HUES6 (cell line): ENCODE results near the gene MEOX2.
A peak's percentile ranks its signal among the peaks of the same experiment; 100 is the strongest.

ENCODE experiments used
- H3K27ac ChIP-seq: 2 replicates; pipeline ENCODE4 v1.7.0; 2013; ENCODE audit warnings: low read depth, mild to moderate bottlenecking, low read length, inconsistent platforms
- H3K27me3 ChIP-seq: 2 replicates; pipeline ENCODE4 v1.6.1; 2013; ENCODE audit warnings: low read length; ENCODE audit not compliant: control insufficient read depth, insufficient read depth
- H3K36me3 ChIP-seq: 2 replicates; pipeline ENCODE4 v1.6.1; 2013; ENCODE audit warnings: low read length; ENCODE audit not compliant: control insufficient read depth, insufficient read depth
- H3K4me1 ChIP-seq: 2 replicates; pipeline ENCODE4 v1.6.1; 2013; ENCODE audit warnings: low read length; ENCODE audit not compliant: control insufficient read depth, insufficient read depth
- H3K4me3 ChIP-seq: 2 replicates; pipeline ENCODE4 v1.5.1; 2013; ENCODE audit warnings: low read depth, low read length
- H3K9ac ChIP-seq: one replicate; pipeline ENCODE4 v1.6.1; 2013; ENCODE audit warnings: mild to moderate bottlenecking, low read length
- H3K9me3 ChIP-seq: 2 replicates; pipeline ENCODE4 v1.6.1; 2013; ENCODE audit warnings: low read depth, low read length; ENCODE audit not compliant: control insufficient read depth, insufficient read depth

Gene MEOX2

GRCh38 chr7:15686295-15686956 is at the start of gene MEOX2:
MEOX2 (minus strand) TSS chr7:15686683; CDS start chr7:15686402, 281 bp downstream.
- Histone ChIP-seq H3K36me3 (no peaks in the 10 kb centered on the region), H3K9ac (peak within 1 kb of the TSS; percentile 26), H3K27ac (no peak within 1 kb of the TSS), H3K4me1 (peaks cover 36% of the 10 kb centered on the region), H3K27me3 (peaks cover 77% of the 10 kb centered on the region), H3K4me3 (peak within 1 kb of the TSS; percentile 67), H3K9me3 (no peaks in the 10 kb centered on the region)

GRCh38 chr7:15729746-15730145 is 43.3 kb upstream of the MEOX2 start:
- peaks cover 9% of the 10 kb centered on the region; the same call in 1 of the 2 replicates for H3K4me1 ChIP-seq
- H3K4me3 ChIP-seq, result no peak overlapping the region
- H3K9me3 ChIP-seq, result no peaks in the 10 kb centered on the region
- no peak overlapping the region for H3K27ac ChIP-seq
- H3K27me3 ChIP-seq, result no peaks in the 10 kb centered on the region
- no peaks in the 10 kb centered on the region for H3K36me3 ChIP-seq
- H3K9ac ChIP-seq, result no peak overlapping the region

GRCh38 chr7:15725051-15725450 is 38.6 kb upstream of the MEOX2 start:
- no peak overlapping the region for H3K9ac ChIP-seq
- H3K9me3 ChIP-seq, result no peaks in the 10 kb centered on the region
- H3K27me3 ChIP-seq, result no peaks in the 10 kb centered on the region
- H3K36me3 ChIP-seq, result no peaks in the 10 kb centered on the region
- H3K4me1 ChIP-seq, result peaks cover 14% of the 10 kb centered on the region; the same call in 1 of the 2 replicates
- no peak overlapping the region for H3K27ac ChIP-seq
- H3K4me3 ChIP-seq, result no peak overlapping the region

- Histone ChIP-seq H3K36me3 (no peaks in the 10 kb centered on the region), H3K4me1 (peaks cover 14% of the 10 kb centered on the region; the same call in 1 of the 2 replicates), H3K4me3 (no peak overlapping the region), H3K27ac (no peak overlapping the region), H3K9ac (no peak overlapping the region), H3K27me3 (no peaks in the 10 kb centered on the region), H3K9me3 (no peaks in the 10 kb centered on the region)
Observed at GRCh38 chr7:15723841-15724240, 37.4 kb upstream of the MEOX2 start.

- no peaks in the 10 kb centered on the region for H3K36me3 ChIP-seq
- no peak overlapping the region for H3K27ac ChIP-seq
- H3K9ac ChIP-seq, result no peak overlapping the region
- H3K9me3 ChIP-seq, result no peaks in the 10 kb centered on the region
- no peak overlapping the region for H3K4me3 ChIP-seq
- no peaks in the 10 kb centered on the region for H3K27me3 ChIP-seq
- H3K4me1 ChIP-seq, result peaks cover 14% of the 10 kb centered on the region; the same call in 1 of the 2 replicates
Observed at GRCh38 chr7:15720849-15721471, 34.5 kb upstream of the MEOX2 start.

GRCh38 chr7:15719311-15719710 is 32.8 kb upstream of the MEOX2 start:
- Histone ChIP-seq H3K9me3 (no peaks in the 10 kb centered on the region), H3K27me3 (no peaks in the 10 kb centered on the region), H3K9ac (no peak overlapping the region), H3K4me1 (peaks cover under 1% of the 10 kb centered on the region; the same call in 1 of the 2 replicates), H3K4me3 (no peak overlapping the region), H3K36me3 (no peaks in the 10 kb centered on the region), H3K27ac (no peak overlapping the region; the same call in 1 of the 2 replicates)

GRCh38 chr7:15715435-15715834 is 29.0 kb upstream of the MEOX2 start:
- H3K36me3 ChIP-seq, result no peaks in the 10 kb centered on the region
- H3K27me3 ChIP-seq, result no peaks in the 10 kb centered on the region
- no peak overlapping the region for H3K9ac ChIP-seq
- H3K4me1 ChIP-seq, result no peaks in the 10 kb centered on the region
- H3K27ac ChIP-seq, result no peak overlapping the region
- H3K9me3 ChIP-seq, result no peaks in the 10 kb centered on the region
- no peak overlapping the region for H3K4me3 ChIP-seq

- no peak overlapping the region for H3K27ac ChIP-seq
- H3K36me3 ChIP-seq, result no peaks in the 10 kb centered on the region
- no peak overlapping the region for H3K9ac ChIP-seq
- no peaks in the 10 kb centered on the region for H3K4me1 ChIP-seq
- H3K4me3 ChIP-seq, result no peak overlapping the region
- H3K9me3 ChIP-seq, result no peaks in the 10 kb centered on the region
- no peaks in the 10 kb centered on the region for H3K27me3 ChIP-seq
Observed at GRCh38 chr7:15709978-15710377, 23.5 kb upstream of the MEOX2 start.

- H3K27ac ChIP-seq, result no peak overlapping the region
- H3K4me1 ChIP-seq, result peaks cover 5% of the 10 kb centered on the region; the same call in 1 of the 2 replicates
- H3K27me3 ChIP-seq, result no peaks in the 10 kb centered on the region
- H3K9me3 ChIP-seq, result no peaks in the 10 kb centered on the region
- H3K36me3 ChIP-seq, result no peaks in the 10 kb centered on the region
- H3K9ac ChIP-seq, result no peak overlapping the region
- H3K4me3 ChIP-seq, result no peak overlapping the region
Observed at GRCh38 chr7:15707570-15707969, 21.1 kb upstream of the MEOX2 start.

GRCh38 chr7:15703732-15704131 is 17.2 kb upstream of the MEOX2 start:
- H3K4me3 ChIP-seq, result no peak overlapping the region
- peaks cover 5% of the 10 kb centered on the region; the same call in 1 of the 2 replicates for H3K4me1 ChIP-seq
- H3K9me3 ChIP-seq, result no peaks in the 10 kb centered on the region
- H3K36me3 ChIP-seq, result no peaks in the 10 kb centered on the region
- H3K9ac ChIP-seq, result no peak overlapping the region
- no peaks in the 10 kb centered on the region for H3K27me3 ChIP-seq
- H3K27ac ChIP-seq, result no peak overlapping the region

- H3K4me3 ChIP-seq, result no peak overlapping the region
- H3K27me3 ChIP-seq, result peaks cover 23% of the 10 kb centered on the region
- peaks cover 15% of the 10 kb centered on the region for H3K4me1 ChIP-seq
- no peak overlapping the region for H3K9ac ChIP-seq
- H3K27ac ChIP-seq, result no peak overlapping the region
- H3K9me3 ChIP-seq, result no peaks in the 10 kb centered on the region
- H3K36me3 ChIP-seq, result no peaks in the 10 kb centered on the region
Observed at GRCh38 chr7:15692501-15693020, 6.1 kb upstream of the MEOX2 start.
